ENCODE measurements around the gene ATP5MC3.
"Not testable (repeated sequence)": the region's sequence is repeated elsewhere in the genome, so short reads cannot be mapped to it uniquely, and the experiment has no call there.

The ATP5MC3 gene

DNA sequence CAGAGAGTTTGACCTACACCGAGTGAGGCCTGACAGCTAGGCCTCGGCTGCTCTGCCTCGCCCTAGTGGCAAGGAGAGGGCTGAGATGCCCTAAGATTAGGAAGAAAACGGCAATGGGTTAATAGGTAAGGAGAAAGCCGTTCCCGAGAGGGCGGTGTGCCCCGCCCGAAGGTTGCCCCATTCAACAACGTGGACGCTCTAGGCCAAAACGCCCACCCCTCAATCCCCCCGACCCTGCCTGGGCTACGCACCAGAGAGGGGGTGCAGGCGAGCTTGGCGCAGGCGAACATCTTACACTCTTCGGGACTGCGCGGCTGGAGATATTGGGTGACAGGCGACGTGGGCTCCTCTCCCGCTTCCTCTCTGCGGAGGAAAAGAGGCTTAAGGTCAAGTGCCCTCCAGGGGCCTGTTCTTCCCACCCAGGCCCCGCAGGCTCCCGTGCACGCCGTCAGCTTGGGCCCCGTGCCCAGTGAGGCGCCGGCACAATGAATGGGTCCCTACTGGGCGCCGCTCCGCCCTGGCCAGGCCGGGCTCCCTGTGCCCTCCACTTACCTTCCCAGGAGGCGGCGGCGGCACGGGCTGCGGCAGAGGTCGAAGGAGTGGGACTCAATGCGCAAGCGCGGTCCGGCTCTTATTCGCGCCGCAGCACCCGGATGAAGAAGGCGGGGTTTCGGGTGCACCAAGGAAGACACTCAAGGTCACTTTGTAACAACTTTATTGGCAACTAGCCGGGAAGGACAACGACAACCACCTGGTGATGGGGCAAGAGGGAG, at the start of gene ATP5MC3:
Gene ATP5MC3 (minus strand): TSS at position 607 of the 773 bp plus-strand sequence. CDS start 317 bp downstream, at position 290.
- TF ChIP-seq, protein P1, sequence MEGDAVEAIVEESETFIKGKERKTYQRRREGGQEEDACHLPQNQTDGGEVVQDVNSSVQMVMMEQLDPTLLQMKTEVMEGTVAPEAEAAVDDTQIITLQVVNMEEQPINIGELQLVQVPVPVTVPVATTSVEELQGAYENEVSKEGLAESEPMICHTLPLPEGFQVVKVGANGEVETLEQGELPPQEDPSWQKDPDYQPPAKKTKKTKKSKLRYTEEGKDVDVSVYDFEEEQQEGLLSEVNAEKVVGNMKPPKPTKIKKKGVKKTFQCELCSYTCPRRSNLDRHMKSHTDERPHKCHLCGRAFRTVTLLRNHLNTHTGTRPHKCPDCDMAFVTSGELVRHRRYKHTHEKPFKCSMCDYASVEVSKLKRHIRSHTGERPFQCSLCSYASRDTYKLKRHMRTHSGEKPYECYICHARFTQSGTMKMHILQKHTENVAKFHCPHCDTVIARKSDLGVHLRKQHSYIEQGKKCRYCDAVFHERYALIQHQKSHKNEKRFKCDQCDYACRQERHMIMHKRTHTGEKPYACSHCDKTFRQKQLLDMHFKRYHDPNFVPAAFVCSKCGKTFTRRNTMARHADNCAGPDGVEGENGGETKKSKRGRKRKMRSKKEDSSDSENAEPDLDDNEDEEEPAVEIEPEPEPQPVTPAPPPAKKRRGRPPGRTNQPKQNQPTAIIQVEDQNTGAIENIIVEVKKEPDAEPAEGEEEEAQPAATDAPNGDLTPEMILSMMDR (IDR thresholded peaks at IDR 0.05; ENCODE audit: control extremely low read depth, extremely low read depth, low read depth, missing control alignments) = no peak
- CTCF ChIA-PET = interaction anchor here (2.4 to 2.7 kb wide), 2 partner anchors 9 to 23 kb away, joined by 5 to 8 read pairs; no protein-coding TSS in a partner anchor
- DNase-seq (ENCODE audit: extremely low spot score) = peak; percentile 95
- POLR2A ChIA-PET = no interaction called here

DNA sequence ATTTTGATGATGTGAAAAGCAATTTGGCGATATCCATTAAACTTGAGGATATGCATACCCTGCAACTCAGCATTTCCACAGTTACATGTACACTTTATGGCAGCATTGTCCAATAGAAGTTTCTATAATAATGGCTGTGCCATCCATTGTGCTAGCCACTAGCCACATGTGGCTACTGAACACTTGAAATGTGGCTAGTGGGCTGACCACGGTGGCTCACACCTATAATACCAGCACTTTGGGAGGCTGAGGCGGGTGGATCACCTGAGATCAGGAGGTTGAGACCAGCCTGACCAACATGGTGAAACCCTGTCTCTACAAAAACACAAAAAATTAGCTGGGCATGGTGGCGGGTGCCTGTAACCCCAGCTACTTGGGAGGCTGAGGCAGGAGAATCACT, 47.1 kb upstream of the ATP5MC3 start:
- CTCF ChIA-PET; DNase-seq (ENCODE audit: extremely low spot score); POLR2A ChIA-PET: not testable (repeated sequence)

DNA sequence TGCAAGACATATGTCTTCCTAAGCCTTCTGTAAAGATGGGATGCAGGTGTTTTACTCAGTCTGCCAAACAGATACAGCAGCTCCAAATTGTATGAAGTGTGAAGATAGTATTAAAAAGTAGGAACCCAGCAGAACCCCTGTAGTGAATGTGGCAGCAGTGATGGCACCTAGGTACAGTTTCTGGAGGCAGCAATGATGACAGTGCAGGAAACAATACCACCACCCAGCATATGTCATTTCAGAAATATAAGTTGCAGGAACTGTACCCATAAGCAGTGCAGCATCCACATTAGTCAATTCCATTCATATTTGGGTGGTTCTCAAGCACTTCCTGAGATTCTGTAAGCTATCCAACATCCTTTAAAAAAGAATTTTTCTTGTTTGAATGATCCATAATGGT, 46.7 kb upstream of the ATP5MC3 start:
- ChIA-PET POLR2A (no interaction called here), CTCF (no interaction called here)
- DNase-seq (ENCODE audit: extremely low spot score) = no peak
- TF ChIP-seq, protein P1 (IDR thresholded peaks at IDR 0.05; ENCODE audit: control extremely low read depth, extremely low read depth, low read depth, missing control alignments) = no peak

DNA sequence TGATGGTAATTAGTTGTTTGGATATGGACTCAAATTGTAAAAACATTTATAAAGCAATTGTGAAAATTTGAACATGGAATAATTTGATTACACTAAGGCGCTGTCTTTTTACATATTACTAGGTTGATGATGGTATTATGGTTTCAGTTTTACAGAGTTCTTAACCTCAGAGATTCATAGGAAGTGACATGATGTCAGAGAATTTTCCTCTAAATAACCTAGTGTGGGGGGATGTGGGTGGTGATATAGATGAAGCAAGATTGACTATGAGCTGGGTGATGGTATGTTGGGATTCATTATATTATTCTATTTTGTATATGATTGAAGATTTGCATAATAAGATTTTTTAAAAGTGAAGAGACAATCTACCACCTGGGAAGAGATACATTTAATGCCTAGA, 45.9 kb upstream of the ATP5MC3 start:
- TF ChIP-seq, protein P1 (IDR thresholded peaks at IDR 0.05; ENCODE audit: control extremely low read depth, extremely low read depth, low read depth, missing control alignments) = no peak
- DNase-seq (ENCODE audit: extremely low spot score) = no peak
- ChIA-PET POLR2A (no interaction called here), CTCF (no interaction called here)

DNA sequence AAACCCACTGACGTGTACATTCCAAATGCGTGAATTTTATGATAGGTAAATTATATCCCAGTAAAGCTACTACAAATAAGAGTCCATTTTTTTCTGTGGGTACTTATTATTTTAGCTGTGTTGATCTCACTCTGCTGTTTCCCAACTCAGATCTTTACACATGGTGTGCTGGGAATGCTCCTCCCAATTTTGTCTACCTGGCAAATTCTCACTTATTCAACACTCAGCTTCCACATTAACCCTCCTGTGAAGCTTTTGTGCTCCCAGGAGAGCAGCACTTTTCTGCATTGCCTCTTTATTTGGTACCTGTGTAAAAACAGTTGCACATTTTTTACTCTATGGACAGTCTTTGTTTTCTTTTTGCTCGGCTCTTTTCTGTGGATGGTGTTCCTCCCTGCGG, 38.6 kb upstream of the ATP5MC3 start:
- no peak for DNase-seq (ENCODE audit: extremely low spot score)
- CTCF ChIA-PET = interaction anchor here (1.1 to 1.7 kb wide), 2 partner anchors 12 to 16 kb away, joined by 3 to 4 read pairs; no protein-coding TSS in a partner anchor
- POLR2A ChIA-PET = no interaction called here
- TF ChIP-seq, protein P1 (IDR thresholded peaks at IDR 0.05; ENCODE audit: control extremely low read depth, extremely low read depth, low read depth, missing control alignments) = no peak

DNA sequence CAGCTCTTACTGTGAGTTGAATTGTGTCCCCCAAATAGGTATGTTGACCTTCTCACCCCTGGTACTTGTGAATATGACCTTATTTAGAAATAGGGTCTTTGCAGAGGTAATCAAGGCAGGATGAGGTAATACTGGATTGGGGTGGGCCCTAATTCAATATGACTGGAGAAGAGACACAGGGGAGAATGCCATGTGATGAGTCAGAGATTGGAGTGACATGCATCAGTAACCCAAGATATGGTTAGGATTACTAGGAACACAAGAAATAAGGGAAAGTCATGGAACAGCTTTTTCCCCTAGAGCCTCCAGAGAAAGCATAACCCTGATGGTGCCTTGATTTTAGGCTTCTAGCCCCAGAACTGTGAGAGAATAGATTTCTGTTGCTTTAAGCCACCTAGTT, 37.0 kb upstream of the ATP5MC3 start:
- TF ChIP-seq, protein P1 (IDR thresholded peaks at IDR 0.05; ENCODE audit: control extremely low read depth, extremely low read depth, low read depth, missing control alignments) = no peak
- DNase-seq (ENCODE audit: extremely low spot score) = no peak
- ChIA-PET POLR2A (no interaction called here), CTCF (no interaction called here)

DNA sequence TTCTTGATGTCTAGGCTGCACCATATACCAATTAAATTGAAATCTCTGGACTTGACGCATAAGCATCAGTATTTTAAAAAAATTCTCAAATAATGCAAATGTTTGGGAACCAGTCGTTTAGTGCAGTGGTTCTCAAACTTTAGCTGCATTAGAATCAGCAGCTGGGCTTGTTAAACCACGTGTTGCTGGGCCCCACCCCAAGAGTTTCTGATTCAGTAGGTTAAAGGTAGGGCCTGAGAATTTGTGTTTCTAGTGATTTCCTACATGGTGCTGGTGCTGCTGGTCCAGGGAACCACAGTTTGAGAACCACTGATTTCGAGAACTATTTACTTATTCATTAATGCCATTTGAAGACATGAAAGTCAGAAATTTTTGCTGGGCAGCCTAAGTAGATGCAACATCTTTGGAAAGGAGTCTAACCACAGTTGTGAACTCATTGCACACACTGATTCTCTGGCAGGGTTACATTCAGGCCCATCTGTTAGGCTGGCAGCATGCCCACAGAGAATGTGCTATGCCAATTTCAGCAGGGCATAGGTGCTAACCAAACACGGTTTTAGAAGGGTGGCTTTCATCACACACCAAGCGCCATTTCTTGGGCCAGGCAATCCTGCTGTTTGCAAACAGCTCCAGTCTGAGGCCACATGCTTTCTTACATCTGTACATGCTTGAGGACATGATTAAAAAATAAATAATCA, 26.4 kb upstream of the ATP5MC3 start:
- ChIA-PET CTCF (interaction anchor here (1.3 to 1.5 kb wide), 2 partner anchors 9 to 12 kb away, joined by 4 read pairs; no protein-coding TSS in a partner anchor), POLR2A (interaction anchor here (1.5 kb wide), 1 partner anchor 15 kb away, joined by 3 read pairs; no protein-coding TSS in a partner anchor)
- TF ChIP-seq, protein P1 (IDR thresholded peaks at IDR 0.05; ENCODE audit: control extremely low read depth, extremely low read depth, low read depth, missing control alignments) = no peak
- DNase-seq (ENCODE audit: extremely low spot score) = no peak

All from GM10248 (cell line).